A549 treated with Hydrocortisone at 1 μM for 4 hours (cell line): ENCODE measurements around the gene MAPRE2. TPM values are rescaled to one million over a fixed set of nuclear protein-coding genes. Genes with fewer than 3 reads are reported as not detected.

Experiments used
- total RNA-seq: library from RNA; stranded (reverse); fragments of 200-300 nt; extraction: Qiagen RNA extraction; gene quantifications from 5 replicates; pipeline ENCODE4 v1.2.3, GENCODE V29; 2022

Gene MAPRE2
- 10.4 to 13.7 TPM (median 11.5 TPM) in 5 replicates for total RNA-seq

GRCh38 chr18:35040988-35041814, at the start of gene MAPRE2:
Gene MAPRE2 (plus strand): TSS chr18:35041413. CDS start chr18:35041540, 127 bp downstream.

Other genes starting within 250 kb of the MAPRE2 start
- 2.9 to 6.0 TPM (median 4.3 TPM) in 5 replicates for gene ZNF397, start 199.6 kb downstream of the MAPRE2 start, total RNA-seq
- 0.54 to 0.99 TPM (median 0.86 TPM) in 5 replicates for gene ZSCAN30, start 248.8 kb downstream of the MAPRE2 start, total RNA-seq